ENCODE data around the gene EMP3.
"Not testable (repeated sequence)": the region's sequence is repeated elsewhere in the genome, so short reads cannot be mapped to it uniquely, and the experiment has no call there.

Gene EMP3, protein sequence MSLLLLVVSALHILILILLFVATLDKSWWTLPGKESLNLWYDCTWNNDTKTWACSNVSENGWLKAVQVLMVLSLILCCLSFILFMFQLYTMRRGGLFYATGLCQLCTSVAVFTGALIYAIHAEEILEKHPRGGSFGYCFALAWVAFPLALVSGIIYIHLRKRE

DNA sequence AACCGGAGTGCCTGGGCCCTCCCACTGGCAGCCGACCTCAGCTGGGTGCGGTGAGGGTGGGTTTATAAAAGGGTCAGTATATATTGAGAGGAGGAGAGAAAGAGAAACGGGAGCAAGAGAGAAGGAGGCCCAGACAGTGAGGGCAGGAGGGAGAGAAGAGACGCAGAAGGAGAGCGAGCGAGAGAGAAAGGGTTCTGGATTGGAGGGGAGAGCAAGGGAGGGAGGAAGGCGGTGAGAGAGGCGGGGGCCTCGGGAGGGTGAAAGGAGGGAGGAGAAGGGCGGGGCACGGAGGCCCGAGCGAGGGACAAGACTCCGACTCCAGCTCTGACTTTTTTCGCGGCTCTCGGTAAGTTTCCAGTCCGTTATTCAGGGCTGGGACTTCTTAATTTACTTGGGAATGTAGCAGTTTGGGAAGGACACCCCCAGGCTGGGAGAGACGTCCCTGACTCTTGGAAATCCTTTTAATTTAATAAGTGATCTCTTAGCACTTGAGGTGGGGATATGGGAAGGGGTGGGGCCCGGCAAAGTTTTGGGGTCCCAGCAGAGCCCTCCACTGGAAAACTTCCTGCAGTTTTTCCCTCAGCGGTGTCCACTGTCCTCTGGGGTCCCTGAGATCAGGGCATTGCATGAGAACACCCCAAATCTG is at the start of gene EMP3:
Gene EMP3, plus strand, starts transcription at position 288 of the 646 bp plus-strand sequence. CDS start 1,293 bp downstream, outside the sequence.
- DNase-seq (ENCODE audit: low read depth in 2 of 2): peak; percentile 55 to 74

DNA sequence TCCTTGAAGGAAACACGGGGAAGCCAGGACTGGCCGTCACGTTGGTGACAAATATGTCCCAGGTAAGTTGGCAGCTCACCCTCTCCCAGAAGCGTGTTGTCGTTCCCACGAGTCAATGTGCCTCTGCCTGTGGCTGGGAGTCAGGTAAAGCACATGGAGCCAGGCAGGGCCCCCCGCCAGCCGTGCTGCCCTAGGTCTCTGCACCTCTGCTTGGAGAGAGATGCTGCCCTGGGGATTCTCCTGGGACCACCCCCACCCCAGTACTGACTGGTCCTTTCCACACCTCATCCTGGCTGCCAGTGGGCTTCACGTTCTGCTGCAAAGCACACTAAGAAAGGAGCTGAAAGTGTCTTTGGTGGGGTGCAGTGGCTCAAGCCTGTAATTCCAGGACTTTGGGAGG is 45.6 kb upstream of the EMP3 start:
- no peak for DNase-seq (ENCODE audit: low read depth in 2 of 2)

DNA sequence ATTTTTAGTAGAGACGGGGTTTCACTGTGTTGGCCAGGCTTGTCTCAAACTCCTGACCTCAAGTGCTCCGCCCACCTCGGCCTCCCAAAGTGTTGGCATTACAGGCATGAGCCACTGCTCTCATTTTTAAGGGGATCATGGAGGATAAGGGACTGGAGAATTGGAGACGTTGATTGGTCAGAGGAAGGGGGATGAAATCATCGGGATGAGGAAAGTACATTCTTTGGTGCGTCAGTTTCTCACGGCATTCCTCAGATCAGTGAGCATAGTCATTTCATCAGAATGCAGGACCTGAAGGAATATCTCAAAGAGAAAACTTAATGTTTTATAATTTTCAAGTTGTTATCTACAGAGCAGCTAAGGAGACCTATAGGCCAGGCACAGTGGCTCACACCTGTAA is 41.4 kb upstream of the EMP3 start:
- DNase-seq (ENCODE audit: low read depth in 2 of 2): no peak

DNA sequence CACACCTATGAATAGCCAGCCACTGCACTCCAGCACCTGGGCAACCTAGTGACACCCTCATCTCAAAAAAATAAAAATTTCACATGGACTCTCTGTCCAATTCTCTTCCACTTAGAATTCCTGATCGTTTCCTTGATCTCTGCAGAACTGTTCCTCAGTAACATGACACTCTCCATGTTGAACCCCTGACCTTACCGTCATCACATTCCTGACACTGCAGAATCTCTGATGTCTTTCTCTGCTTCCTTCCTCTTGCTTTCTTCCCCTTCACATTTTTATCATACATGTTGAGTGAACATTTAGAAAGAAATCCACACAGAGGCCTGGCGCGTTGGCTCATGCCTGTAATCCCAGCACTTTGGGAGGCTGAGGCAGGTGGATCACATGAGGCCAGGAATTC is 40.5 kb upstream of the EMP3 start:
- no peak for DNase-seq (ENCODE audit: low read depth in 2 of 2)

DNA sequence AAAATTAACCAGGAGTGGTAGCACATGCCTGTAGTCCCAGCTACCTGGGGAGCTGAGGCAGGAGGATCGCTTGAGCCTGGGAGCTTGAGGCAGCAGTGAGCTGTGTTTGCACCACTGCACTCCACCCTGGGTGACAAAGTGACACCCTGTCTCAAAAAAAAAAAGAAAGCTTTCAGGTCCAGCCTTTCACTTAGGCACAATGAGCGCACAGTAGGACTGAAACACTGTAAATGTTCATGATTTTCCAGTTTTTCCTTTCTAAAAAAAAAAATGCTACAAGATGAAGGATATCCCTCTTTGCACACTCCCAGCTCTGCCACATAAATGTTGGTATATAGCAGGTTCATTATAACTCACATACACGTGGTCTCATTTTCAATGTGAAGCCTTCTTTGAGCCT is 37.6 kb upstream of the EMP3 start:
- DNase-seq (ENCODE audit: low read depth in 2 of 2): no peak

DNA sequence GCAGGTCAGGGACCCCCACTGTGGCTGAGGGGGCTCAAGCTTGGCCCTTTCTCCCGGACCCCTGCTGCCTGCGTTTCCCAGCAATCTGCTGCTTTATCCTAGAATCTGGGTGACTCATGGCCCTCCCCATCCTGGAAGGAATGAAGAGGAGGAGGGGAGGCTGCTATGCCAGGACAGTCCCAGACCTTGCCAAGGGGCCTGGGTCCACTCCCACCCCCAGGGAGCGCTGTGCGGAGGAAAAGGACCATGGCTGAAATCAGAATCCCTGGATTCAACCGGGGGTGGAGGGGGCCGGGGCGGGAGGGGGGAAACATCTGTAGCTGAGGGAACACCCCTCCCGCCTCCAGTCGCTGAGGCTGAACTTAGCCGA is 35.0 kb upstream of the EMP3 start:
- no peak for DNase-seq (ENCODE audit: low read depth in 2 of 2)

DNA sequence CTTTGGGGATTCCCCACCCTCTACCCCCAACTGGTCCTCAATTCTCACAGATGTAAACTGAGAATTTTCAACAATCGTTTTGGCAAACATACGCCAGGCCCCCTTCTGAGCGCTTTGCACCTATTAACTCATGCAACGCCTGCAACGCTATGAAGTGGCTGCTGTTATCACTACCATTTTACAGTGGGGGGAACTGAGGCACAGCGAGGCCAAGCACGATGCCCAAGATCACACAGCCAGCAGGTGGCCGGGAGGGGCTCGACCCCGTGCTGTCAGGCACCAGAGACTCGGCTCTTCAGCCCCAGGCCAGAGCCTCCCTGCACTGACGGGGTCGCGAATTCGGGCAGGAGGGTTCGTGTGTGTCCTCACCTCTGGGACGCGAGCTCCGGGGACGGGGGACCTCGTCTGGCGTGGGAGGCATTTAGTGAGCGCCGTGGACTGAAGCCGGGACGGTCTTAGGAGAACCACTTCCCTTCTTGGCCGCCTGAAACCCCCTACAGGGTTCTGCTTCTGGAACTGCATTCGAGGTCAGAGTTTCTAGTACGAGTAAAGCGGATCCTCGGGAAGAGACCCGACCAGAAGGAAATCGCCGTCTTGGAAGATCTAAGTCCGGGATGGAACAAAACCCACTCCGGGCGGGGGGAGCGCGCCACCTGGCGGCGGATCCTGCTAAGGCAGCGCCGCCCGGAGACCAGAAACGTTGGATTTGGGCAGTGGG is 34.4 kb upstream of the EMP3 start:
- DNase-seq (ENCODE audit: low read depth in 2 of 2): peak; percentile 30 to 46

DNA sequence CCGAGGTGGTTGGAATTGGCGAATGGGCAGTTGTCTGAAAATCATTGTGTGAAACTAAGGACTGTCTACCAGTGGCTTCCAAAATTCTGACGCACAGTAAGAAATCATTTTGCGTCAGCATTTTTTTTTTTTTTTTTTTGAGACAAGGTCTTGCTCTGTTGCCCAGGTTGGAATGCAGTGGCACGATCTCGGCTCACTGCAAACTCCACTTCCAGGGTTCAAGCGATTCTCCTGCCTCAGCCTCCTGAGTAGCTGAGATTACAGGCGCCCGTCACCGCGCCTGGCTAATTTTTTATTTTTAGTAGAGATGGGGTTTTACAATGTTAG is 33.9 kb upstream of the EMP3 start:
- DNase-seq (ENCODE audit: low read depth in 2 of 2): not testable (repeated sequence)

DNA sequence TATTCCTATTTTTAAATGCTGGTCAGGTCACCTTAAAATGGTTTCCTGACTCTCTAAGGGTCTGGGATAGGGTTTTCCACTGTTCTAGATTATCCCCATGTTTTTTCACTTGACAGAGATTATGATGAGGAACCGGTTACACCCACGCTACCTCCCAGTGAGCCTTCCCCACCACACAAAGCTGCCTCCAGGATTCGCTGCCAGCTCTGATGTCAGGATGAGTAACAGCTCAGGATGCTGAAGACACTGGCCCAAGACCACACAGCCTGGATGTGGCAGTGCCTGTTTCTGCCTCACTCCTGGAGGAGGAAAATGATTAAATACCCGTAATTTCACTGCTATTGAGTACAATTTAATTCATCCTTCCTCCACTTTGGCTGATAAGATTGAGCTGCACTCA is 32.6 kb upstream of the EMP3 start:
- no peak for DNase-seq (ENCODE audit: low read depth in 2 of 2)

DNA sequence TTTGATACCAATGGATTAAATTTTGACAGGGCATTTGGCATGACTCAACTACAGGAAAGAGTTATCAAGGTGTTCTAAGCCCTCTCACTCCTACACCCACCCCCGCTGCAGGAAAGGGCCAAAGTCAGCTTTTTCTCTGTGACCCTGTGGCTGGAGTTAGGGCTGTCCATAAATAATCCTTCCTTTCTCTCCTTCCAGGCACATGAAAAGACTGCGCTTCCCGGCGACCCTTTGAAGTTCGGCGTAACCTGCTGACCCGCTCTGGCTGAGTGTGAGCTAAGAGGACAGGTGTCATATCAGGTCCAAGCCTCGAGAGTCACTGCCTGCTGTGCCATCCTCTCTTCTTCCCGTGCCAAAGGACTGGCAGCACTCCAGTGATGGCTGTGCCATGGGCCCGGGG is 29.9 kb upstream of the EMP3 start:
- DNase-seq (ENCODE audit: low read depth in 2 of 2): no peak

DNA sequence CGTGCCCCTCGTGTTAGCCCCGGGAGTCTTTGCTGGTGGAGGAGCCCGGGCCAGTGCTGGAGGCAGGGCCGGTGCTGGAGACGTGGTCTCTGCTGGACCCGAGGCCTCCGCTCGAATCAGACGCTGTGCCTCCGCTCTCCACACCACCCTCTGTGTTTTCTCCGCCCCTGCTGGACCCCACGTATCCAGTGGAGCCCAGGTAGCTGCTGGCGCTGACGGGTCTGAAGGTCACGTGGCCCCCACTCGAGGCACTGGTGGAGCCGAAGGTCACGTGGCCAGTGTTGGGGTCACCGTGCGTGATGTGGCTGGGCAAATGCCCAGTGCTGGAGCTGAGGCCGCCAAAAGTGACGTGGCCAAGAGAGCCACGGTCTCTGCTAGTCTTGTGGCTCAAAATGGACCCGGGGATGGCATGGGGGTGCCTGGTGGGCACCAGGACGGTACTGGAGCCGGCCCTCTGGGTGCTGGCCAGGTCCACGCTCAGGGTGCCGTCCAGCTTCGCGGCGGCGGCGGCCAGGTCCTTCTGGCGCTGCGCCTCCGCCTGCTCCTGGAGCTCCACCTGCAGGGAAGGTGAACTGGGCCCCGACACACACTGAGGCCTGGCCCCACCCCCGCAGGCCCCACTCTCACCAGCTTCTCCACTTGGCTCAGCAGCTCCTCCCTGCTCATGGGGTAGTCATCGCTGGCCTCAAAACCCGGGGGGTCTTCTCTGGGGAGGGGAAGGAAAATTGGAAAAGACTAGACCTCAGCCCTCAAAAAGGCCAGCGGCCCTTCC is 28.2 kb upstream of the EMP3 start:
- no peak for DNase-seq (ENCODE audit: low read depth in 2 of 2)

DNA sequence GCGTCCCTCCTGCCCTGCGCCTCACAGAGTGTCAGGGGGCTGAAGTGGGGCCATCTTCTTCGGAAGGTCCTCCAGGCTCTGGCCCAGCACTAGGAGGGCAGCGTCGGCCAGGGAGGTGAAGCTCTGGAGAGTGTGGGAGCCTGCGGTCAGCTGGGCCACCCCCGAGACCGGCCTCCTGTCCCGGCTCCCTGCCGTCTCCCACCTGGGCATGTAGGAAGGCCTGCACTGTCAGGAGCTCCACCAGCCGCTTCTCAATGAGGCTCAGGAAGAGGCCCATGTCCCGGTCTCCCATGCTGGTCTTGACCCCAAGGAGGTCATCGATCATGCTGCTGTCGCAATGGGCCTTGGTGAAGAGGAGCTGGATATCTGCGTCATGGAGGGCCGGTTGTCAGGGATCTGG is 27.4 kb upstream of the EMP3 start:
- DNase-seq (ENCODE audit: low read depth in 2 of 2): no peak

DNA sequence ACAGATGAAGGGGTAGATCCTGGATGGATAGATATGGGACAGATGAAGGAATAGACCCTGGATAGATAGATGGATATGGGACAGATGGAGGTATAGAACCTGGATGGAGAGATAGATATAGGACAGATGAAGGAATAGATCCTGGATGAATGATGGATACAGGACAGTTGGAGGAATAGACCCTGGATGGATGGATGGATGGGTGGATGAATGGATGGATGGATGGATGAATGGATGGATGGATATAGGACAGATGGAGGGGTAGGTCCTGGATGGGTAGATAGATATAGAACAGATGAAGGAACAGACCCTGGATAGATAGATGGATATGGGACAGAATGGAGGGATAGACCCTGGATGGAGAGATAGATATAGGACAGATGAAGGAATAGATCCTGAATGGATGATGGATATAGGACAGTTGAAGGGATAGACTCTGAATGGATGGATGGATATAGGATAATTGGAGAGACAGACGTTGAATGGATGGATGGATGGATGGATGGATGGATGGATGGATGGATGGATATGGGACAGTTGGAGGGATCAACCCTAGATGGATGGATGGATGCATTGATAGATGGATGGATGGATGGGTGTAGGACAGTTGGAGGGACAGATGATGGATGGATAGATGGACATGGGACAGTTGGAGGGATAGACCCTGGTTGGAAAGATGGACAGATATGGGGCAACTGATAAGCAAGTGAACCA is 23.3 kb upstream of the EMP3 start:
- DNase-seq (ENCODE audit: low read depth in 2 of 2): no peak

DNA sequence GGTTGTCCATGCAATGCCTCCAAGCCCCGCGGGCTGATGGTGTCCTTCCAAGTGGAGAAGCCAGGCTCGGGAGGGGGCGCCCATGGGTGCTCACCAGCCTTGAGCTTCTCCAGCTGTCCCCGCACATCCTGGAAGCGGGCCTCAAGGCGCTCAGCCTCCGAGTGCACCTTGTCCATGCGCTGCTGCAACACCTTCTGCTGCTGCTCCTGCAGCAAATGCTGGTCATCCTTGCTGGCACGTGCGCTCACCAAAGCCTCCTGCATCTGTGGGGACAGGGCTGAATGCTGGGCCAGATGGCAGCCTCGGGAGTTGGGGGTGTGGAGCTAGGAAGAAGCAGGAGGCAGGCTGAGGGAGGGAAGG is 22.8 kb upstream of the EMP3 start:
- DNase-seq (ENCODE audit: low read depth in 2 of 2): no peak

DNA sequence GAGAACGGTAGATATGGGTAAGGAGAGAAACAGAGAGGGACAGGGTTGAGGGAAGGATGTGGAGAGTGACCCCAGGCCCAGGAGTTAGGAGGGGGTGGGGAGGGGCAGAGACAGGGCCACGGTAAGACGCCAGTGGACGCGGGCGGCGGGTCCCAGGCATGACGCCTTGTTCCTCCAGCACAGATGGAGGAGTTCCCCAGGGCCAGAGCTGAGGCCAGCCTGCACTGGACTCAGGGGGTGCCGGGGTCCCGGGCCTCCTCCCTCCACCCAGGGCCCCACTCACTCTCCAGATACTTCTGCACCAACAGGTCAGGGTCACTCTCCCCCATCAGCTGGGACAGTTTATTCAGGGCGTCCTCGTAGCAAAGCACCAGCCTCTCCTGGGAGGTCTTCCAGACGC is 22.0 kb upstream of the EMP3 start:
- DNase-seq (ENCODE audit: low read depth in 2 of 2): no peak

DNA sequence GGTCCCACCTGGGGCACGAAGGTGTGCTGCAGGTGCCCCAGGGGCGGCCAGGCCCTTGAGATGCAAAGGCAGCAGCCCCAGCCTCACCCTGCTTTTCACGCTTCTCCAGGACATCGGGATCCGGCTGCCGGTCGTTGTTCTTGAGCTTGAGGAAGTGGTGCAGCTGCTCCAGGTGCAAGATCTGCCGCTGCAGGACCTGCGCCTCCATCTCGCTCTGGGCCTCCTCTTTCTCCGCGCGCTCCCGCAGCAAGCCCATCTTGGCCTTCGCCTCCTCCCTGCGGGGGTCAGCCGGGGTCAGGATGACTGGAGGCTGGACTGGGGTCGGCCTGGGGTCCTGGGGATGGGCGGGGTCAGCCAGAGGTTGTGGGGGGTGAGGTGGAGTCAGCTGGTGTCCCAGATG is 21.5 kb upstream of the EMP3 start:
- no peak for DNase-seq (ENCODE audit: low read depth in 2 of 2)

DNA sequence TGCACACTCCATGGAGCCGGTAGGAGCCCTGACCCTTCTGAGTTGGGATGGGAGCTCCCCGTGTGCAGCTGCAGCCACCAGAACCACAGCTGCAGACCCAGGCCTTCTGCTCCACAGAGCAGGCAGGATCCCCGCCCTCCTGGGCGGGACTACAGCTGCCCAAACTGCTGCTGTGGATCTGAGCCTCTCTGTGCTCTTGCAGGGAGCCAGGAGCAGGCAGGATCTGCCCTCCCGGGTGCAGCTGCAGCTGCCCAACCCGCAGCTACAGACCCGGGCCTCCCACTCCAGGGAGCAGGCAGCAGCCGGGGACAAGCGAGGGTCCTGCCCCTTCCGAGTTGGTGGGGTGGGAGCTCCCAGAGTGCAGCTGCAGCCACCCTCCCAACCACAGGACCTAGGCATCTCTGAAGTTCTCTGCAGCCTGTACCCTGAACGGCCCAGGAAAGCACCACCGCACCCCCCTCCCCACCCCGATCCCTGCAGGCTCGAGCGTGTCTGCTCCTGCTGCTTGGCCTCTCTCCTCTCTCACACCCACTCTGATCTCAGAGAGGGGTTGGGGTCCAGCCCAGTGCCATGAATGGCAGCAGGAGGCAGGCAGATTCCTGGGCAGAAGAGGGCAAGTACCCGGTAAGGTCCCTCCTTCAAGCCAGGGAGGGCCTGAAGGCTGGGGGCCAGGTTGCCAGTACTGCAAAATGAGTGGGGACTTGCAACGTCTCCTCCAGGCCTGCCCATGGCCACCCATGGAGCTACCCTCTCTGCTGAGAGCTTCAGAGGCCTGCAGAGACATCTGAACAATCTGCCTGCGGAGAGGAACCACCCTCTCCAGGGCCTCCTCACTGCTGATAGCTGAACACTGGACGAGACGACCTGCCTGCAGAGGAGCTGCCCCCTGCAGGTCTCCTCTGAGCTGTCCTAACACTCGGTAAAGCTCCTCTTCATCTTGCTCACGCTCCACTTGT is 16.4 kb upstream of the EMP3 start:
- no peak for DNase-seq (ENCODE audit: low read depth in 2 of 2)

DNA sequence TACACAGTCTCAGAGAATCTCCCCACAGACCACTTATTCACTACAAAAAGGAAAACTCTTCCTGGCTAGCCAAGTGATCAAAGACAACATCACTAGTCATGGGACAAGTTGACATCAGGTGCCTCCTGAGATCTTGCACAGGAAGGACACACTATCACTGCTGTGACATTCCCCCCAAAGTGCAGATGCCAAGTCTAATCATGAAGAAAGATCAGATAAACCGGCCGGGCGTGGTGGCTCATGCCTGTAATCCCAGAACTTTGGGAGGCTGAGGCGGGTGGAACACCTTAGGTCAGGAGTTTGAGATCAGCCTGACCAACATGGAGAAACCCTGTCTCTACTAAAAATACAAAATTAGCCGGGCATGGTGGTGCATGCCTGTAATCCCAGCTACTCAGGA is 15.6 kb upstream of the EMP3 start:
- not testable (repeated sequence) for DNase-seq (ENCODE audit: low read depth in 2 of 2)

DNA sequence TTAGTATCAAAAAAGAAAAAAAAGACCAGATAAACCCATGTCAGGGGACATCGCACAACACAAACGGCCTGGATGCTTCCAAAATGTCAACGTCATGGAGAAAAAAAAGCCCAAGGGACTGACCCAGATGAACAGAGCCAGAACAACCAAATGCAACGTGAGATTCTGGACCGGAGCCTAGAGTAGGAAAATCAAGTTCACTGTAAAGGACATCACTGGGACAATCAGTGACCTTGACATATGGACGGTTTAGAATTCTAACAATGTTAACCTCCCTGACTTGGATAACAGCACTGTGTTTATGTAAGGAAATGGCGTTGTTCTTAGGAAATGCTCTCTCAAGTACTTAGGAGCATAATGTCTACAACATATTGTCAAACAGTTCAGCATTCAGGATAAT is 15.1 kb upstream of the EMP3 start:
- no peak for DNase-seq (ENCODE audit: low read depth in 2 of 2)

DNA sequence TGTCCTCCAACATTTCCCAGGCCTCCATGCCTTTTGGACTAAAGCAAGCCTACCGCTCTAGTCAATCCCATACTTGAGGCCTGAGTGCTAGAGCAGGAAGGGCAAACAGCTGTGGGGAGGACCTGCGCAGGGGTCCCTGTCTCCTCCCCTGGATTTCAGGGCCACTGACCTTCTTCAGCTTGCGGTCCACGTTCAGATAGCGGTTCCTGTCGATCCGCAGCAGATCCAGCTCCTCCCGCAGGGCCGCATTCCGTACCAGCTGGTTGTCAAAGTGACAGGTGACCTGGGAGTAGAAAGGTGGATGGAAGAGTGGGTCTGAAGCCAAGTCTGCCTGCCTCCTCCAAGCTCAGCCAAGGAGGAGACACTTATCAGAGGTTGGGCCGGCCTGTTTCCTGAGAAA is 14.0 kb upstream of the EMP3 start:
- no peak for DNase-seq (ENCODE audit: low read depth in 2 of 2)

DNA sequence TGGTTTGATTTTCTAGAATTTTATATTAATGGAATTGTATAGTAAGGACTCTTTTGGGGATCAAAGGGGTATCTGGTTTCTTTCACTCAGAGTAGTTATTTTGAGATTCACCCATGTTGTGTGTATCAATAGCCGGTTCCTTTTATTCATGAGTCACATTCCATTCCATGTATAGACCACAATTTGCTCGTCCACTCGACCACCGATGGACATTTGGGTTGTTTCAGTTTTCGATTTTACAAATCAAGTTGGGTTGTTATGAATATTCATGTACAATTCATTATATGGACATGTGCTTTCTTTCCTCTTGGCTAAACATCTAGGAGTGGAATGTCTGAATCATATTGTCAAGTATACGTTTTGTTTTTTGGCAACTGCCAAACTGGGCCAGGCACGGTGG is 9.6 kb upstream of the EMP3 start:
- no peak for DNase-seq (ENCODE audit: low read depth in 2 of 2)
